ENCODE results near the gene CYBA.

Gene CYBA

GRCh38 chr16:88627531-88628411, 23.1 kb downstream of the CYBA start:
- DNase-seq: no peak

GRCh38 chr16:88626646-88627045, 24.2 kb downstream of the CYBA start:
- DNase-seq: no peak

- no peak for DNase-seq
Measured at GRCh38 chr16:88624977-88625576, 25.8 kb downstream of the CYBA start.

- DNase-seq: no peak
Measured at GRCh38 chr16:88624481-88624880, 26.4 kb downstream of the CYBA start.

- DNase-seq: no peak
Measured at GRCh38 chr16:88623858-88624257, 27.0 kb downstream of the CYBA start.

GRCh38 chr16:88622866-88623265, 28.0 kb downstream of the CYBA start:
- no peak for DNase-seq

GRCh38 chr16:88622125-88622524, 28.7 kb downstream of the CYBA start:
- no peak for DNase-seq

- no peak for DNase-seq
Measured at GRCh38 chr16:88619859-88620815, 30.7 kb downstream of the CYBA start.

GRCh38 chr16:88618956-88619667, 31.7 kb downstream of the CYBA start:
- no peak for DNase-seq

GRCh38 chr16:88618182-88618955, 32.5 kb downstream of the CYBA start:
- DNase-seq: no peak

GRCh38 chr16:88617268-88618031, 33.4 kb downstream of the CYBA start:
- DNase-seq: no peak

GRCh38 chr16:88616736-88617135, 34.1 kb downstream of the CYBA start:
- no peak for DNase-seq

- no peak for DNase-seq
Measured at GRCh38 chr16:88616320-88616719, 34.5 kb downstream of the CYBA start.

GRCh38 chr16:88614818-88615580, 35.9 kb downstream of the CYBA start:
- no peak for DNase-seq

GRCh38 chr16:88613911-88614817, 36.7 kb downstream of the CYBA start:
- DNase-seq: no peak

GRCh38 chr16:88613293-88613692, 37.6 kb downstream of the CYBA start:
- no peak for DNase-seq

GRCh38 chr16:88610909-88611812, 39.7 kb downstream of the CYBA start:
- no peak for DNase-seq

- DNase-seq: no peak
Measured at GRCh38 chr16:88610080-88610479, 40.8 kb downstream of the CYBA start.

All from GF-D8 (cell line).